Muscle layer of duodenum (tissue), 2 donors: ENCODE measurements around the gene CHN1.

Experiments used
- H3K27ac ChIP-seq: one replicate; pipeline ENCODE4 v1.7.0; 2013; ENCODE audit warnings: mild to moderate bottlenecking, low read length
- H3K27me3 ChIP-seq: one replicate; pipeline ENCODE4 v1.7.0; 2013; ENCODE audit warnings: low read depth, mild to moderate bottlenecking, control low read depth, low read length
- H3K36me3 ChIP-seq, 2 donors: one replicate each; pipeline ENCODE4 v1.7.0; 2013; ENCODE audit warnings: low read length in 2 of 2, control low read depth in 1 of 2, mild to moderate bottlenecking in 1 of 2; ENCODE audit not compliant: insufficient read depth in 2 of 2, control insufficient read depth in 1 of 2
- H3K4me1 ChIP-seq, 2 donors: one replicate each; pipeline ENCODE4 v1.7.0; 2013; ENCODE audit warnings: low read length in 2 of 2, mild to moderate bottlenecking in 2 of 2, control low read depth in 1 of 2, moderate library complexity in 1 of 2; ENCODE audit not compliant: insufficient read depth in 2 of 2, control insufficient read depth in 1 of 2
- H3K4me3 ChIP-seq, 2 donors: one replicate each; pipeline ENCODE4 v1.7.0; 2013; ENCODE audit warnings: low read length in 2 of 2, low read depth in 1 of 2, mild to moderate bottlenecking in 1 of 2
- H3K9me3 ChIP-seq, 2 donors: one replicate each; pipeline ENCODE4 v1.7.0; 2013; ENCODE audit warnings: low read length in 2 of 2, control low read depth in 1 of 2, mild to moderate bottlenecking in 1 of 2; ENCODE audit not compliant: control insufficient read depth in 1 of 2
- donor health status: healthy.

Gene CHN1

DNA sequence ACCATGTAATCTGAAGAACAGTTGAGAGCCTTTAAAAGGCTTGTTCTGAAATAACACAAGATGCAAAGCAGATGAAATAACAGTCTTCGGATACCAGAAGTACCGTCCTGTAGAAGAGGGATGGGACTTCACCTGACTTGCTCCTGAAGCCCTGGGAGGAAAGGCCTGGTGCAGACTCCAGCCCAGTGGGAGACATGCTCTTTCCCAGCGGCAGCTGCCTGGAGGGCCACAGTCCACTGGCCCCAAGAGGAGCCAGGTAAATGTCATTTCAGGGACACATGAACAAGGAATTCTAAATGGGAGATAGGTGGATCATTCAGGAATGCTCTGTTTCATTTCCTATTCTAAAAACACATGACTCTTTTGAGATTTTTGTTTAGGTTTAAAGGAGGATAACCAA is 22.6 kb upstream of the CHN1 start:
- no peak overlapping the region for H3K27ac ChIP-seq
- no peaks in the 10 kb centered on the region for H3K4me1 ChIP-seq
- H3K4me3 ChIP-seq, result no peak overlapping the region
- H3K9me3 ChIP-seq, result no peaks in the 10 kb centered on the region
- H3K27me3 ChIP-seq, result no peaks in the 10 kb centered on the region
- H3K36me3 ChIP-seq, result no peaks in the 10 kb centered on the region

DNA sequence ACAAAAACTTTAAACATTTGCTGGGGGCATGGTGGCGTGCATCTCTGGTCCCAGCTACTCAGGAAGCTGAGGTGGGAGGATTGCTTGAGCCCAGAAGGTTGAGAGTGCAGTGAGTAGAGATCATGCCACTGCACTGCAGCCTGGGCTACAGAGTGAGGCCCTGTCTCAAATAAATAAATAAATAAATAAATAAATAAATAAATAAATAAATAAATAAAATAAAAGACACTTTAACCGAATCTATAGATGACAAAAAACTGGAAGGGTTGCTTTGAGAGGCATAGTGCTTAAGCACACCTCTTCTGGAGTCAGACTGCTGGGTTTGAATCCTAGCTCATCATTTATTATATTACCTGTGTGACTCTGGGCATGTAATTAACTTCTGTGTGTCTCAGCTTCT is 21.2 kb upstream of the CHN1 start:
- Histone ChIP-seq H3K27me3 (no peaks in the 10 kb centered on the region), H3K4me1 (no peaks in the 10 kb centered on the region), H3K27ac (no peak overlapping the region), H3K4me3 (no peak overlapping the region), H3K9me3 (no peaks in the 10 kb centered on the region), H3K36me3 (no peaks in the 10 kb centered on the region)

DNA sequence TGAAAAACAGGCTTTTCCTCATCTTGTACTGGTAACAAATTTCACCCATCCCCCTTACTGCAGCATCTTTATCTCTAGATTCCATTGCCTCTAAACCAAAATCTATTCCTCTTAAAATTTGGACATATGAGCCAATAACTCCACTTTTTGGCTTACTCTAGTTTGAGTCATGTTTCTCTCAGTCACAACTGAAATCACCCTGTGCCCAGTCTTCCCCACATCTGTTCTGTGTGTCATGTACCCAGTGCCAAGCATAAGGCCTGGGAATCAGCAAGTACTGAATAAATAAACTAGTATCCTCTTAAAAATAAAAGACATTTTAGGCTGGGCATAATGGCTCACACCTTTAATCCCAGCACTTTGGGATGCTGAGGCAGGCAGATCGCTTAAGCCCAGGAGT is 20.8 kb upstream of the CHN1 start:
- Histone ChIP-seq H3K4me1 (no peaks in the 10 kb centered on the region), H3K9me3 (no peaks in the 10 kb centered on the region), H3K27me3 (no peaks in the 10 kb centered on the region), H3K36me3 (no peaks in the 10 kb centered on the region), H3K4me3 (no peak overlapping the region), H3K27ac (no peak overlapping the region)

DNA sequence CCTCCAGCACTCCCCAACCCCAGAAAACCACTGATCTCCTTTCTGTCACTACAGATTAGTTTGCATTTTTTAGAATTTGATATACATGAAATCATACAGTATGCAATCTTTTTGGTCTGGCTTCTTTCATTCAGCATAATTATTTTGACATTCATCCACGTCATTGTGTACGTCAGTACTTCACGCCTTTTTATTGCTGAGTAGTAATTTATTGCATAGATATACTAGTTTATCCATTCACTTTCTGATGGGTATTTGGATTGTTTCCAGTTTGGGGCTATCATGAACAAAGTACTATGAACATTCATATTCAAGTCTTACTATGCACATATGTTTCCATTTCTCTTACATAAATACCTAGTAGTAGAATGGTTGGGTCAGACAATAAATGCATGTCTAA is 20.1 kb upstream of the CHN1 start:
- Histone ChIP-seq H3K27me3 (no peaks in the 10 kb centered on the region), H3K9me3 (no peaks in the 10 kb centered on the region), H3K36me3 (no peaks in the 10 kb centered on the region), H3K4me1 (no peaks in the 10 kb centered on the region), H3K4me3 (no peak overlapping the region), H3K27ac (no peak overlapping the region)

DNA sequence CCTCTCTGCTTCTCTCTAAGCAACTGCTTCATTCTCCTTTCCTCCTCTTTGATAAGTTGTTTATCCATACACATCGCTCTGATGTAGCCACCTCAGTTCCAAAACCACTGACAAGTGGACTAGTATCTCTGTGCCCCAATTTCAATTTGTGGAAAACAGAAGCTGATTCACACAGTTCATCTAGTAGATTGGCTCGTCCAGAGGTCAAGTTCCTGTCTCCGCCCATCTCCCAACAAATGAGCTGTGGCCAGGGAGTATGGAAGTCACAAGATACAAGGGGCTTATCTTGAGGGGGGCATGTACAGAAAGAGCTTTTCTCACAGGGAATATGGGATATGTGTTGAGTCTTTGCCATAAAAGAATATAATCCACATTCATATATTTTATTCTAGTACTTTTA is 17.7 kb upstream of the CHN1 start:
- Histone ChIP-seq H3K27ac (no peak overlapping the region), H3K36me3 (no peaks in the 10 kb centered on the region), H3K27me3 (no peaks in the 10 kb centered on the region), H3K4me3 (no peak overlapping the region), H3K9me3 (no peaks in the 10 kb centered on the region), H3K4me1 (no peaks in the 10 kb centered on the region)

DNA sequence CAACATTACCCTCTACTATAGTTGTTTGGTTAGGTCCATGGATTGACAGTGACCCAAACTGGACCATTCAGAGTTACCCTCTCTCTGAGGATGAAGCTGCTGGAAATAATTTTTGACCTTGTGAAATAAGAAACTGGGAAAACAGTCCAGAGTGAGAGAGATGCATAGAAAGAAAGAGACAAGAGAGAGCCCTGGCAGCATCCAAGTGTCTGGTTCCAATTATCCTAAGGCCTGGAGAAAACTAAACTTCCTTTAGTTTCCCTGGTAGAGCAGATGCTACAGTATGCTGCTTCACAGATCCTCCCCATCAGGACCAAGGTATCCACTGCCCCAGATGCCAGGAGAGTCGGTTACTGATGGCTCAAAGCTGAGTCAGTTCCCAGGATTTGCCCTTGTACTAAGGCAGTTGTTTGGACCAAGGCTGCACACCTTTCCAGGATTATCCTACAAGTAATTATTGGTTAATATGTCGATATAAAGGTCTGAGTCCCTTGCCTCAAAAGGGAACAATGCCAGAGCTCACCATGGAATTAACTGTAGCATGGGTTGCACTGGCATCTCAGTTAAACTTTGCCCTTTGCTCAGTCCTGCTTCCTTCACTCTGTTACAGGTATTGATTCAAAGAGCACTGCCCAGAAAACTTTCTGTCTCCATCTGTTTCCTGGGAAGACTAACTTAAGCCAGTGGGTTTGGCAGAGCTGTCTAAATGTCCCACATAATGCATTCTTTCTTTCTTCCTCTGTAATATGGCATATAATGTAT is 14.6 kb upstream of the CHN1 start:
- Histone ChIP-seq H3K27me3 (no peaks in the 10 kb centered on the region), H3K4me3 (no peak overlapping the region), H3K27ac (no peak overlapping the region), H3K36me3 (no peaks in the 10 kb centered on the region), H3K4me1 (no peaks in the 10 kb centered on the region), H3K9me3 (no peaks in the 10 kb centered on the region)

DNA sequence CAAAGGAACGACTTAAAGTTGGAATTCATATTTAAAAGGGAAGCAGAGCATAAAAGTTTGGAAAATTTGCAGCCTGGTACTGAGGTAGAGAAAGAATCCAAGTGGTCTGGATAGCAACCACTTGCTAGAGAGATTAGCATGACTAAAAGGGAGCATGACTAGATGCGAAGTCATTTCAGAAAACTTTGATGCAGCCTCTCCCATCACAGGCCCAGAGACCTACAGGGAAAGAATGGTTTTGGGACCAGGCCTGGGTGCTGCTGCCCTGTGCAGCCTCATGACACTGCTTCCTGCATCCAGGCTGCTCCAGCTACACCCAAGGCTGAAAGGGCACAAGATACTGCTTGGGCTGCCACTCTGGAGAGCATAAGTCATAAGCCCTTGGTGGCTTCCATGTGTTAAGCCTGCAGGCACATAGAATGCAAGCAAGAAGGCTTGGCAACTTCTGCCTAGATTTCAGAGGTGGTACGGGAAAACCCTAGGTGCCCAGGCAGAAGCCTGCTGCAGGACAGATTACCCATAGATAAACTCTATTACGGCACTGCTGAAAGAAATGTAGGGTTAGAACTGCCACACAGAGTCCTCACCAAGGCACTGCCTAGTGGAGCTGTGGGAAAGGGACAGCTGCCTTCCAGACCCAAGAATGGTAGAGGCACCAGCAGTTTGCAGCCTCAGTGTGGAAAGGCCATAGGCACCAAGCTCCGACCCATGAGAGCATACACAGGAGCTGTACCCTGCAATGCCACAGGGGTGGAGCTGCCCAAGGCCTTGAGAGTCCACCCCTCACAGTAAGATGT is 12.6 kb upstream of the CHN1 start:
- Histone ChIP-seq H3K27me3 (no peaks in the 10 kb centered on the region), H3K36me3 (no peaks in the 10 kb centered on the region), H3K4me1 (no peaks in the 10 kb centered on the region), H3K27ac (no peak overlapping the region), H3K9me3 (no peaks in the 10 kb centered on the region), H3K4me3 (no peak overlapping the region)

DNA sequence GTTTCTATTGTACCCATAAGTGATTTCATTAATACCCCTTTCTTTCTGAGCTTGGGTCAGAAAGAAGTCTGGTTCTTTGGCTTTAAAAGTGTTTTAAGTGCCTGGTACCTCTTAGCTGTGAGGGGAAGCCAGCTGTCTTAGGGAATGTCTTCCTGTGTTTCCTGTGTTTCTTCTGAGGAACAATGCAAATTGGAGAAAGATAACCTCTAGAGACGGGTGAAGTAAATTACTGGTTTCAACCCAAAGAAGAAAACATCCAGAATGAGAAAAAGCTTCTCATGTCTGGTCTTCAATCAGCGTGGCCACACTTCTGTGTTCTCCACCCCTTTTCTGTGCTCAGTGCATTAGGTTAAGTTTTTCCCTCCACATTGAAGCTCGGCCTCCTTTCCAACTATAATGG is 10.2 kb upstream of the CHN1 start:
- H3K36me3 ChIP-seq, result no peaks in the 10 kb centered on the region
- H3K4me3 ChIP-seq, result no peak overlapping the region
- no peaks in the 10 kb centered on the region for H3K4me1 ChIP-seq
- no peak overlapping the region for H3K27ac ChIP-seq
- H3K9me3 ChIP-seq, result no peaks in the 10 kb centered on the region
- H3K27me3 ChIP-seq, result no peaks in the 10 kb centered on the region

DNA sequence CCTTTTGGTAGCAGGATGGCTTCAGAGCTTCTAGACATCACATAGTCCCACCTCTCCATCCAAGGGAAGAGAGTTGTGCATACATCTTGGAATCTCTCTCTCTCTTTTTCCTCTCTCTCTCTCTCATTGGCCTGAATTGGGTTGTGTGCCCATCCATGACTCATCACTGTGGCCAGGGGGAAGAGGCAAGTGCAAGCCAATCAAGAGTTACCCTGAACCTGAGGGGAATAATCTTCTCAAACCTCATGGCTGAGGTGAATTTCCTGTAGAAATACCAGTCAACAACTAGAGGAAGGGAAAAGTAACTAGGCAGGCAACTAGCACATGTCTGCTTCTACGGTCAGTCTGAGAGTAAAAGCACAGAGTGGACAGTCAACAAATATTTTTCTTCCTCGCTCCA is 7.3 kb upstream of the CHN1 start:
- Histone ChIP-seq H3K27ac (no peak overlapping the region), H3K4me1 (peaks cover 4 to 19% of the 10 kb centered on the region in 2 donors), H3K36me3 (no peaks in the 10 kb centered on the region), H3K9me3 (no peaks in the 10 kb centered on the region), H3K4me3 (no peak overlapping the region), H3K27me3 (no peaks in the 10 kb centered on the region)

DNA sequence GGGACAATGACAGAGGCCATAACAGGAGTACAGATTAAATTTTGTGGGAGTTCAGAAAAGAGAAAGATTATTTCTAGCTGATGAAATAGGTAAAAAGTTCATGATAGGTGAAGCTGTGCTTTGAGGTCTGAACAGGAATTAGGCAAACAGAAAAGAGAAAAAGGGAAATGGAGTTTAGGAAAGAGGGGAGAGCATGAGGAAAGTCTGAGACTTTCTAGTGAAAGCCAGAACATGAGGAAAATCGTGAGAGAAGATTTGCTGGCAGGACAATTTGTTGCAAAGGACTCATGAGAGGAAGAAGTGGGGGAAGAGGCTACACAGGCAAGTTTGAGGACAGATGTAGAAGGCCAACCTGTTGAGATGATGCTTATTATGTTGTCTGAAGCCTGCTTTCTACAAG is 6.3 kb upstream of the CHN1 start:
- Histone ChIP-seq H3K9me3 (no peaks in the 10 kb centered on the region), H3K36me3 (no peaks in the 10 kb centered on the region), H3K27ac (no peak overlapping the region), H3K27me3 (no peaks in the 10 kb centered on the region), H3K4me1 (peaks cover 5 to 19% of the 10 kb centered on the region in 2 donors), H3K4me3 (no peak overlapping the region)

DNA sequence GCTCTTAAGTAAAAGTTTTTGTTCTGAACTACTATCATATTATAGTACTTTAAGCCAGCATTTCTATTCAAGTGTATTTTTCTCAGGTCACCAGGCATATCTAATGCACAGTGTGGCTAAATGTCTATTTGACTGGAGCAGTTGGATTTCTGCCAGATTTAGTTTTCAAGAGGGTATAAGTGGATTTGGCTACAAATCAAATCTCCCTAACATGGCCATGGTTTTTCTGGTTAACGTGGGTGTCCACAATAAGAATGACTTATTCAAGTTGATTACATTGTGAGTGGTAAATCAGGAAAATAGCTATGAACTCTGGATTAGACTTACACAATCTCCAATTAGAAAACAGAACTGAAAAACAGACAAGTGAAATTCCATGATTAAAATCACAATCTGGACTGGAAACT is 5.7 kb upstream of the CHN1 start:
- H3K36me3 ChIP-seq, result no peaks in the 10 kb centered on the region
- no peaks in the 10 kb centered on the region for H3K9me3 ChIP-seq
- H3K4me3 ChIP-seq, result no peak overlapping the region
- H3K27me3 ChIP-seq, result no peaks in the 10 kb centered on the region
- no peak overlapping the region for H3K27ac ChIP-seq
- H3K4me1 ChIP-seq, result peaks cover 5 to 19% of the 10 kb centered on the region in 2 donors
